Motor neuron (in vitro differentiated cells): ENCODE results near the gene S100PBP. TPM values are rescaled to one million over a fixed set of nuclear protein-coding genes. Genes with fewer than 3 reads are reported as not detected.

Experiments used
- ATAC-seq, 8 experiments: fragments of 200-7000 bp; cut with Tn5 transposase; replicated peaks in 6 of 8; 2 replicates each; pipeline ENCODE4 v1.8.0; 2021; ENCODE audit warnings: mild to moderate bottlenecking in 8 of 8, moderate library complexity in 8 of 8
- H3K27ac ChIP-seq, 2 donors: fragments of 250-450 bp; sonication (Bioruptor Pico); 2 replicates each; pipeline ENCODE4 v1.9.0; 2021; ENCODE audit warnings: antibody characterized with exemption in 2 of 2, mild to moderate bottlenecking in 2 of 2, moderate library complexity in 1 of 2
- H3K4me1 ChIP-seq, 2 donors: fragments of 250-450 bp; sonication (Bioruptor Pico); replicated peaks in 1 of 2; 2 replicates each; pipeline ENCODE4 v1.6.1; 2021; ENCODE audit warnings: antibody characterized with exemption in 2 of 2, mild to moderate bottlenecking in 2 of 2, moderate library complexity in 1 of 2
- H3K4me3 ChIP-seq, 5 donors: fragments of 250-450 bp; sonication (Bioruptor Pico); 2 replicates each; pipeline ENCODE4 v1.9.0; 2021; ENCODE audit warnings: antibody characterized with exemption in 5 of 5, mild to moderate bottlenecking in 5 of 5, moderate library complexity in 4 of 5
- WGBS, 10 experiments: fragments of 450-650 bp; shearing (Covaris generic); methylation state at CpG; one replicate each; pipeline ENCODE4 v1.0.0; 2022; 5-methylcytosine and 5-hydroxymethylcytosine counted together
- in situ Hi-C, 9 experiments: fragments of 400-800 bp; cut with MboI; loops; one replicate each; pipeline ENCODE4 v1.15.0; 2021; ENCODE audit warnings: low sequenced_read_pairs in 9 of 9, low pct_unique_long_range_greater_than_20kb in 2 of 9; ENCODE audit not compliant: unreplicated experiment in 9 of 9
- total RNA-seq, 8 experiments: library from RNA; unstranded; fragments of 300-600 nt; gene quantifications; 2 replicates each; pipeline versions ENCODE4 v1.2.3 to v1.2.4, GENCODE V29; 2022

The S100PBP gene
- 10 to 100 TPM; 20.3 to 57.0 (median 32.9) TPM for total RNA-seq

DNA sequence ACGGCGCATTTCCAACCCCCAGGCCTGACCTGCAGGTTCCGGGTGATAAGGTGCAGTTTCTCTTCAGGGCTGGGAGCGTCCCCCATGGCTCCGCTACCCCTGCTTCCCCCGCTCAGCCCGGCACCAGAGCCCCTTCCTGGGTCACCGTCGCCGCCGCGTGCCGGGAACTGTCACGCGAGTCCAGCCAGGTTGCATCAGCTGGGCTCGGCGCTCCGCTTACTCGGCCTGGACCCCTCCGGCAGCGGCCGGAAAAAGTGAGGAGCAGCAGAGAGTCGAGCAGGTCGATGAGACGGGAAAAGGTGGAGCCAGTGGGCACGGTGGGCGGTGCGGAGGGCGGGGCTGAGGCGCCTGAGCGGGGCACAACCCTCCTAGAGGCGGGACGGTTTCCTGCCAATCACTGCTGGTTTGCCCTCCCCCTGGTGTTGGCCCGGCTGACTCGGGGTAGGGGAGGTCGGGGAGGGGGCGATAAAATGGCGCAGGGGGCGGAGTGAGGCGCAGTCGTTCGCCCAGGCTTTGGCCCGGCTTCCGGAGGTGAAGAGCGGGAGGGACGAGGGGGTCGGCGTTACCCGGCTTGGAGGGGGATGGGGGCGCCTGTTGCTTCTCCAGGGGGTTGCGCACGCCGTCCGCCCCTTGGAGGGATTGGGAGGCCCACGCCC, at the start of gene S100PBP, which contains the start of gene YARS1:
TSS of gene S100PBP (plus strand) at position 495 of the 656 bp plus-strand sequence. CDS start 8,447 bp downstream, outside the sequence.
TSS of gene YARS1 (minus strand) at position 200 of the 656 bp plus-strand sequence. CDS start at position 86, 114 bp downstream.
- in situ Hi-C loops = no loop called here
- Histone ChIP-seq H3K4me1 (peaks cover 20 to 28% of the 10 kb centered on the region in 2 donors), H3K27ac (peak within 1 kb of the TSS; percentile 95 to 97), H3K4me3 (peak within 1 kb of the TSS; percentile 74 to 83 (median 79))
- 0% methylated on average over 10 to 11 of the region's 55 CpGs; no CpG with 5 or more reads in 7 of the 10 experiments for WGBS, 10 experiments
- peak; percentile 79 to 95 (median 93) for ATAC-seq

DNA sequence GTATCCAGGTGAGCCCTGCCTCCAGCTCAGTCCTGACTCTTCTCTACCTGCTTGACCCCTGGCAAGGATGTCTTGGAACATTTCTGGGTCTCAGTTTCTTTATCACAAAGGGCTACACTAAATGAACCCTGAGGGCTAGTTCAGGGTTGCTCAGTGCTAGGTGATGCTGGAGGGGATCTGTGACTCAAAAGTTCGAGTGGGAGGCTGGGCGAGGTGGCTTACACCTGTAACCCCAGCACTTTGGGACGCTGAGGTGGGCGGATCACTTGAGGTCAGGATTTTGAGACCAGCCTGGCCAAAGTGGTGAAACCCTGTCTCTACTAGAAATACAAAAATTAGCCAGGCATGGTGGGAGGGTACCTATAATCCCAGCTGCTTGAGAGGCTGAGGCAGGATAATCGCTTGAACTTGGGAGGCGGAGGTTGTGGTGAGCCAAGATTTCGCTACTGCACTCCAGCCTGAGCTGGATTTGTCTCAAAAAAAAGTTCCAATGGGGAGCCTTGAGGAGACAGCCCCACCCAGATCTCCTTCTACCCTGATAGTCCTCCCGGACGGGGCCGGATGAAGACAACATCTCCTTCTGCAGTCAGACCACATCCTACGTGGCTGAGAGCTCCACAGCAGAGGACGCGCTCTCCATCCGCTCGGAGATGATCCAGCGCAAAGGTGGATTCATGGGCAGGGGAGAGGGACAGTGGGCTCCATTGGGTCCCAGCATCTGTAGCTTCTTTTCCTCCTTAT, 49.2 kb upstream of the S100PBP start:
- H3K4me1 ChIP-seq = peaks cover 34 to 51% of the 10 kb centered on the region in 2 donors
- ATAC-seq = no peak
- WGBS, 10 experiments = 70 to 100% (median 93%) methylated on average over 1 to 13 of the region's 16 CpGs; no CpG with 5 or more reads in 2 of the 10 experiments
- H3K27ac ChIP-seq = no peak overlapping the region
- in situ Hi-C loops = no loop called here
- no peak overlapping the region for H3K4me3 ChIP-seq

DNA sequence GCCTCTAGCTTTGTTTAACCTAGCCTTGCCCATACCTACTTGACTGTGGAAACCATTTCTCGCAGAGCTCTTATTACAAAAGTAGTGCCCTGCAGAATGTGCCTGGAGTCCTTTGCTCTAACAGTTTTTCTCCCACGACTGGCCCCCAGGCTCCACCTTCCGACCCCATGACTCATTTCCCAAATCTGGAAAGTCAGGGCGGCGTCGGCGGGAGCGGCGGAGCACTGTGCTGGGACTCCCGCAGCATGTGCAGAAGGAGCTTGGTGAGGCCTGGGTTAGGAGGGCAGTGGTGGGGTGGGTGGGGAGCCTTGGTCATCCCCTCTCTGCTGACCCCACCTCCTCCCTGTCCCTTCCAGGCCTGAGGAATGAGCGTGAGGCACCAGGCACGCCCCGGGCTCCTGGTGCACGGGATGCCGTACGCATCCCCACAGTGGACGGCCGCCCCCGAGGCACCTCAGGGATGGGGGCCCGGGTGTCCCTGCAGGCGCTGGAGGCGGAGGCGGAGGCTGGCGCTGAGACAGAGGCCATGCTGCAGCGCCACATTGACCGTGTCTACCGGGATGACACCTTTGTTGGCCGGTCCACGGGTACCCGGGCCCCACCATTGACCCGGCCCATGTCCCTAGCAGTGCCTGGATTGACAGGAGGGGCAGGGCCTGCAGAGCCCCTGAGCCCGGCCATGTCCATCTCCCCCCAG, 47.8 kb upstream of the S100PBP start:
- Histone ChIP-seq H3K4me3 (no peak overlapping the region), H3K27ac (no peak overlapping the region), H3K4me1 (peaks cover 34 to 56% of the 10 kb centered on the region in 2 donors)
- in situ Hi-C loops = no loop called here
- WGBS, 10 experiments = 24 to 98% (median 63%) methylated on average over 1 to 18 of the region's 32 CpGs; no CpG with 5 or more reads in 2 of the 10 experiments
- peak in 3 of 8 experiments; percentile 36 to 70 (median 69) for ATAC-seq

DNA sequence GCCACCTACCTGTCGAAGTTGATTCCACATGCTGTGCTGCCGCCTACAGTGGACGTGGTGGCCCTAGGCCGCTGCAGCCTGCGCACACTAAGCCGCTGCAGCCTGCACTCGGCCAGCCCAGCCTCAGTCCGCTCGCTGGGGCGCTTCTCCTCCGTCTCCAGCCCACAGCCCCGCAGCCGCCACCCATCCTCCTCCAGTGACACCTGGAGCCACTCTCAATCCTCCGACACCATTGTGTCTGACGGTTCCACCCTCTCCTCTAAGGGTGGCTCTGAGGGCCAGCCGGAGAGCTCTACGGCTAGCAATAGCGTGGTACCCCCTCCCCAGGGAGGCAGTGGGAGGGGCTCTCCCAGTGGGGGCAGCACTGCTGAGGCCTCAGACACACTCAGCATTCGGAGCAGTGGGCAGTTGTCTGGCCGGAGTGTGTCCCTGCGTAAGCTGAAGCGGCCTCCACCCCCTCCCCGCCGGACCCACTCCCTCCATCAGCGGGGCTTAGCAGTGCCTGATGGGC, 47.2 kb upstream of the S100PBP start:
- H3K27ac ChIP-seq = peak overlapping the region in 1 of 2 donors; percentile 42
- no peak overlapping the region for H3K4me3 ChIP-seq
- in situ Hi-C loops = no loop called here
- peak in 5 of 8 experiments; percentile 5 to 58 (median 40) for ATAC-seq
- 76 to 94% (median 86%) methylated on average over 9 to 22 of the region's 25 CpGs; no CpG with 5 or more reads in 6 of the 10 experiments for WGBS, 10 experiments
- H3K4me1 ChIP-seq = peaks cover 29 to 52% of the 10 kb centered on the region in 2 donors

DNA sequence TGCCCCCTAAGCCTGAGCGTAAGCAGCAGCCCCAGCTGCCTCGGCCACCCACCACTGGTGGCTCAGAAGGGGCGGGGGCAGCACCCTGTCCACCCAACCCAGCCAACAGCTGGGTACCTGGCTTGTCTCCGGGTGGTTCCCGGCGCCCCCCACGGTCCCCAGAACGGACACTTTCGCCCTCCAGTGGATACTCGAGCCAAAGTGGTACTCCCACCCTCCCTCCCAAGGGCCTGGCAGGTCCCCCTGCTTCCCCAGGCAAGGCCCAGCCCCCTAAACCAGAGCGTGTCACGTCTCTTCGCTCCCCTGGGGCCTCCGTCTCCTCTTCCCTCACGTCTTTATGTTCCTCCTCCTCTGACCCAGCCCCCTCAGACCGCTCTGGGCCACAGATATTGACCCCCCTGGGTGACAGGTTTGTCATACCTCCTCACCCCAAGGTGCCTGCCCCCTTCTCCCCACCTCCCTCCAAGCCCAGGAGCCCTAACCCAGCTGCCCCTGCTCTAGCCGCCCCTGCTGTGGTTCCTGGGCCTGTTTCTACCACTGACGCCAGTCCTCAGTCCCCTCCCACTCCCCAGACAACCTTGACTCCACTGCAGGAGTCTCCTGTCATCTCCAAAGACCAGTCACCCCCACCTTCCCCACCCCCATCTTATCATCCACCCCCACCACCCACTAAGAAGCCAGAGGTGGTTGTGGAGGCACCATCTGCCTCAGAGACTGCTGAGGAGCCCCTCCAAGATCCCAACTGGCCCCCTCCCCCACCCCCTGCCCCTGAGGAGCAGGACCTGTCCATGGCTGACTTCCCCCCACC, 46.5 kb upstream of the S100PBP start:
- peak in 4 of 8 experiments; percentile 1 to 11 (median 7) for ATAC-seq
- 83% methylated on average over 1 of the region's 18 CpGs; no CpG with 5 or more reads in 9 of the 10 experiments for WGBS, 10 experiments
- Histone ChIP-seq H3K27ac (peak overlapping the region in 1 of 2 donors; percentile 42), H3K4me3 (no peak overlapping the region), H3K4me1 (peaks cover 23 to 45% of the 10 kb centered on the region in 2 donors)
- in situ Hi-C loops = no loop called here

DNA sequence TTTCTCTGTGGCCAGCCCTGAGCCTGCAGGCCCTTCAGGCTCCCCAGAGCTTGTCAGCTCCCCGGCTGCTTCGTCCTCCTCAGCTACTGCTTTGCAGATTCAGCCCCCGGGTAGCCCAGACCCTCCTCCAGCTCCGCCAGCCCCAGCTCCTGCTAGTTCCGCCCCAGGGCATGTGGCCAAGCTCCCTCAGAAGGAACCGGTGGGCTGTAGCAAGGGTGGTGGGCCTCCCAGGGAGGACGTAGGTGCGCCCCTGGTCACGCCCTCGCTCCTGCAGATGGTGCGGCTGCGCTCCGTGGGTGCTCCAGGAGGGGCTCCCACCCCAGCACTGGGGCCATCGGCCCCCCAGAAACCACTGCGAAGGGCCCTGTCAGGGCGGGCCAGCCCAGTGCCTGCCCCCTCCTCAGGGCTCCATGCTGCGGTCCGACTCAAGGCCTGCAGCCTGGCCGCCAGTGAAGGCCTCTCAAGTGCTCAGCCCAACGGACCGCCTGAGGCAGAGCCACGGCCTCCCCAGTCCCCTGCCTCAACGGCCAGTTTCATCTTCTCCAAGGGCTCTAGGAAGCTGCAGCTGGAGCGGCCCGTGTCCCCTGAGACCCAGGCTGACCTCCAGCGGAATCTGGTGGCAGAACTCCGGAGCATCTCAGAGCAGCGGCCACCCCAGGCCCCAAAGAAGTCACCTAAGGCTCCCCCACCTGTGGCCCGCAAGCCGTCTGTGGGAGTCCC, 45.7 kb upstream of the S100PBP start:
- peaks cover 15 to 37% of the 10 kb centered on the region in 2 donors for H3K4me1 ChIP-seq
- peak in 4 of 8 experiments; percentile 1 to 15 (median 4) for ATAC-seq
- H3K27ac ChIP-seq = peak overlapping the region in 1 of 2 donors; percentile 28
- 83 to 84% methylated on average over 2 to 13 of the region's 30 CpGs; no CpG with 5 or more reads in 8 of the 10 experiments for WGBS, 10 experiments
- H3K4me3 ChIP-seq = no peak overlapping the region
- in situ Hi-C loops = no loop called here

DNA sequence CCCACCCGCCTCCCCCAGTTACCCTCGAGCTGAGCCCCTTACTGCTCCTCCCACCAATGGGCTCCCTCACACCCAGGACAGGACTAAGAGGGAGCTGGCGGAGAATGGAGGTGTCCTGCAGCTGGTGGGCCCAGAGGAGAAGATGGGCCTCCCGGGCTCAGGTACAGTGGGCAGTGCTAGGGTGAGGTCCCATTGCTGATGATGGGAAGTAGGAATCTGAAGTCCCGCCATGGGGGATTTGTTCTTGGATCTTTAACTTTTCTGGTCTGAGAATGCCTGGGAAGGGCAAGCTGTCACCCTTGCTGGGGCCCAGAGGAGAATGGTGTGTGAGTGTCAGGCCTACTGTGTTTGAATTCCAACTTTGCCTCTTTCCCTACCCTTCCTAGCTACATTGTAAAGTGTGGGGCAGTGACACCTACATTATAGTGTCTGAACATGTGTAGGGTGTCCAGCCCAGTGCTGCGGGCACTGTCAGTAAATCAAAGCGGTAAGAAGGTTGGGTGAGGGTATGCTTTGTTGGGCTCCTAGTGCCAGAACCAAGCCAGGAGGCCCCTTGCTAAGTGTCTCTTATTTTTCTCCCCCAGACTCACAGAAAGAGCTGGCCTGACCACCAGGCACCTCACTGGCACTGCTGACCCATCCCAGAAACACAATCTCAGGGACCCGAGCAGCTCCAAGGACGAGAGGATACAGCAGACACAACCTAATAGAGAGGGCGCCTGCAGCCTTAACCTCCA, 45.0 kb upstream of the S100PBP start:
- no peak overlapping the region for H3K27ac ChIP-seq
- 67 to 100% (median 90%) methylated on average over 1 to 6 of the region's 10 CpGs; no CpG with 5 or more reads in 3 of the 10 experiments for WGBS, 10 experiments
- H3K4me3 ChIP-seq = no peak overlapping the region
- H3K4me1 ChIP-seq = peaks cover 7 to 30% of the 10 kb centered on the region in 2 donors
- peak in 3 of 8 experiments; percentile 0 to 3 (median 1) for ATAC-seq
- in situ Hi-C loops = no loop called here

DNA sequence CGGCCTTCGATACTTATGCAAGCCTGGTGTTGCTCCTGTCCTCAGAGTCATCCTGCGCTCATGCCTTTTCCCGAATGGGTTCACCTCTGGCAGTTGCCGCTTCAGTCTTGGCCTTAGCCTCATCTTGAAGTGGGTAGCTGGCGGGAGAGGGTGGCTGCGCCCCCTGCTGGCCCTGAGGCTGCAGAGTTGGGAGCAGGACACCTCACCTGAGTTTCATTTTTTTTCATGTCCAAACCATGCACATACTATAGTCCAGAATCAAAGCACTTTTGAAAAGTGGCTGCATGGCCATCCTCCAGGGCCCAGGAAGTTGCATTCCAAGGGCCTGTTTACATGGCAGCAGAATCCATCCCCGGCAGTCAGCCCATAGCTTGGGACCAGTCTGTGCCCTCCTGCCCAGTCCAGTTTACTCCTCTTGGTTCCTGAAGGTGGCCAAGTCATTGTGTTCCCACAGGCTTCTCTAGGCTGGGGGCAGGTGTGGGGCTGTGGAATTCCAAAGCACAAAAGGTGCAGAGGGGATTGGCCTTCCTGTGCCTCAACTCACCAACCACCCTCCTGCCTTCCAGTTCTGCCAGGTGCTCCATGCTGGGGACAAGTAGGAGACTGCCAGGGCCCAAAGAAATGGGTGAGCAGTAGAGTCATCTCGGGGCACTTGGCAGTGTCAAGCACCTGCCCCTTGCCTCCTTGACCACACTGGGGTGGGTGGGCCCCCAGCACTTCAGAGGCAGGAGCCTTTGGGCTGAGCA, 44.3 kb upstream of the S100PBP start:
- Histone ChIP-seq H3K4me1 (peaks cover 5 to 23% of the 10 kb centered on the region in 2 donors), H3K4me3 (no peak overlapping the region), H3K27ac (no peak overlapping the region)
- in situ Hi-C loops = no loop called here
- peak; percentile 14 to 72 (median 59) for ATAC-seq
- WGBS, 10 experiments = 12 to 52% (median 46%) methylated on average over 2 to 9 of the region's 9 CpGs; no CpG with 5 or more reads in 5 of the 10 experiments

DNA sequence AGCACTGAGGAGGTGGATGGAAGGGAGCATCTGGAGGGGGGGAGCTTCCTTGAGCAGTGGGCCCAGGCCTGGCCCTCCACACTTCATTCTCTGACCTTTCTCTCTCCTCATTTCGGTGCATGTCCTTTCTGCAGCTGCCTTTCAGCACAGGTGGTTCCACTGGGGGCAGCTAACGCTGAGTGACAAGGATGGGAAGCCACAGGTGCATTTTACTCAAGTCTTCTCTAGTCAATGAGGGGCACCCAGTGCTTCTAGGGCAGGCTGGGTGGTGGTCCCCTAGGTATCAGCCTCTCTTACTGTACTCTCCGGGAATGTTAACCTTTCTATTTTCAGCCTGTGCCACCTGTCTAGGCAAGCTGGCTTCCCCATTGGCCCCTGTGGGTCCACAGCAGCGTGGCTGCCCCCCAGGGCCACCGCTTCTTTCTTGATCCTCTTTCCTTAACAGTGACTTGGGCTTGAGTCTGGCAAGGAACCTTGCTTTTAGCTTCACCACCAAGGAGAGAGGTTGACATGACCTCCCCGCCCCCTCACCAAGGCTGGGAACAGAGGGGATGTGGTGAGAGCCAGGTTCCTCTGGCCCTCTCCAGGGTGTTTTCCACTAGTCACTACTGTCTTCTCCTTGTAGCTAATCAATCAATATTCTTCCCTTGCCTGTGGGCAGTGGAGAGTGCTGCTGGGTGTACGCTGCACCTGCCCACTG, 43.5 kb upstream of the S100PBP start:
- H3K4me3 ChIP-seq = no peak overlapping the region
- 60 to 100% (median 93%) methylated on average over 1 to 6 of the region's 7 CpGs; no CpG with 5 or more reads in 3 of the 10 experiments for WGBS, 10 experiments
- peak overlapping the region in 1 of 2 donors; percentile 50 for H3K27ac ChIP-seq
- in situ Hi-C loops = no loop called here
- peaks cover 5 to 23% of the 10 kb centered on the region in 2 donors for H3K4me1 ChIP-seq
- no peak for ATAC-seq

DNA sequence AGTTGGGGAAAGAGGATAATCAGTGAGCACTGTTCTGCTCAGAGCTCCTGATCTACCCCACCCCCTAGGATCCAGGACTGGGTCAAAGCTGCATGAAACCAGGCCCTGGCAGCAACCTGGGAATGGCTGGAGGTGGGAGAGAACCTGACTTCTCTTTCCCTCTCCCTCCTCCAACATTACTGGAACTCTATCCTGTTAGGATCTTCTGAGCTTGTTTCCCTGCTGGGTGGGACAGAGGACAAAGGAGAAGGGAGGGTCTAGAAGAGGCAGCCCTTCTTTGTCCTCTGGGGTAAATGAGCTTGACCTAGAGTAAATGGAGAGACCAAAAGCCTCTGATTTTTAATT, 43.0 kb upstream of the S100PBP start:
- H3K27ac ChIP-seq = peak overlapping the region in 1 of 2 donors; percentile 50
- H3K4me3 ChIP-seq = no peak overlapping the region
- no peak for ATAC-seq
- peaks cover 5 to 23% of the 10 kb centered on the region in 2 donors for H3K4me1 ChIP-seq
- in situ Hi-C loops = no loop called here
